OCI-LY3 (cell line): Measurements from ENCODE around the gene ZNF346.

Experiments
- H2AFZ ChIP-seq: fragments of 200-600, 300-600 bp; shearing (Covaris generic); 2 replicates; pipeline ENCODE4 v1.6.0; 2014; ENCODE audit warnings: antibody characterized with exemption, low read depth, low read length
- H3K27ac ChIP-seq: fragments of 200-600, 300-600 bp; sonication (generic); 2 replicates; pipeline ENCODE4 v1.5.1; 2014; ENCODE audit warnings: mild to moderate bottlenecking, low read length, moderate library complexity, mixed read lengths
- H3K27me3 ChIP-seq: fragments of 200-600, 300-600 bp; sonication (generic); 2 replicates; pipeline ENCODE4 v1.6.1; 2014; ENCODE audit warnings: low read depth, low read length, mixed read lengths
- H3K36me3 ChIP-seq: fragments of 200-600, 300-600 bp; sonication (generic); replicated peaks from 2 replicates; pipeline ENCODE3; 2014; ENCODE audit warnings: low read depth, low read length, mixed read lengths
- H3K4me1 ChIP-seq: fragments of 300-600, 200-600 bp; sonication (generic); 2 replicates; pipeline ENCODE4 v1.6.1; 2014; ENCODE audit warnings: low read length, mixed read lengths
- H3K4me2 ChIP-seq: fragments of 200-600, 300-600 bp; sonication (generic); 2 replicates; pipeline ENCODE4 v1.6.1; 2014; ENCODE audit warnings: low read length, mixed read lengths
- H3K4me3 ChIP-seq: fragments of 300-600, 200-600 bp; sonication (generic); 2 replicates; pipeline ENCODE4 v1.5.1; 2014; ENCODE audit warnings: antibody characterized with exemption, mild to moderate bottlenecking, low read length, moderate library complexity
- H3K79me2 ChIP-seq: fragments of 300-600, 200-600 bp; shearing (Covaris generic); 2 replicates; pipeline ENCODE4 v1.6.1; 2014; ENCODE audit warnings: mild to moderate bottlenecking, low read length, mixed read lengths
- H3K9ac ChIP-seq: fragments of 300-600, 200-600 bp; shearing (Covaris generic); 2 replicates; pipeline ENCODE4 v1.6.0; 2014; ENCODE audit warnings: mild to moderate bottlenecking, low read length, moderate library complexity
- H3K9me3 ChIP-seq: fragments of 200-600, 300-600 bp; shearing (Covaris generic); 2 replicates; pipeline ENCODE4 v1.6.1; 2014; ENCODE audit warnings: low read length, mixed read lengths; ENCODE audit not compliant: insufficient read depth
- H4K20me1 ChIP-seq: fragments of 200-600, 300-600 bp; sonication (generic); 2 replicates; pipeline ENCODE4 v1.6.1; 2016; ENCODE audit warnings: low read length, mixed read lengths; ENCODE audit not compliant: insufficient read depth
- EZH2phosphoT487 ChIP-seq: fragments of 200-600 bp; shearing (Covaris generic); IDR thresholded peaks from 2 replicates; pipeline ENCODE4 v1.6.1; 2018; ENCODE audit warnings: antibody characterized with exemption, mixed run types, low read depth
- TF ChIP-seq, protein P1 (sequence below): fragments of 200-600, 300-600 bp; sonication (generic); IDR thresholded peaks from 2 replicates; pipeline ENCODE4 v1.5.1; 2014; ENCODE audit warnings: antibody characterized with exemption, low read length, low read depth

The ZNF346 gene

DNA sequence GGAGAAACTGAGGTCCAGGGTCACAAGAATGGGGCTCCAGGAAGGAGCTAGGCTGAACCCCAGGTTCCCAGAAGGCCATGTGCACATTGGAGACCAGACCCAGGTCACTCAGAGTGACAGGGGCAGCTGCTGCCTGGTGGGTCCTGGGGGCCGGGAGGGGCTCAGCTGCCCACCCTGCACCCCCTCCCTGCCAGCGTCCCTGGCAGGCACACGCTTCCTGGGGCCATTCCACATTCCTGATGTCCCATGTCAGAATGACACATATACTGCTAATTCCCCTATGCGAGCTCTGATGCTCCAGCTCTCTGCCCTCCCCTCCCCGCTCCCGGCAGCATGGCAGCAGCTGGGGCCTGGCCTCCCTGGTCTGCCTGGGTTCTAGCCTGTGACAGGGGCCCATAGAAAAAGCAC lies 78.2 kb downstream of the ZNF346 start:
- H3K9me3 ChIP-seq = no peaks in the 10 kb centered on the region
- H3K4me2 ChIP-seq = no peak overlapping the region
- H3K79me2 ChIP-seq = no peaks in the 10 kb centered on the region
- H3K4me3 ChIP-seq = no peak overlapping the region
- TF ChIP-seq EZH2phosphoT487 = no peak
- H3K4me1 ChIP-seq = no peaks in the 10 kb centered on the region
- H2AFZ ChIP-seq = no peak overlapping the region
- no peaks in the 10 kb centered on the region for H3K36me3 ChIP-seq
- no peaks in the 10 kb centered on the region for H4K20me1 ChIP-seq
- H3K27me3 ChIP-seq = peaks cover 4% of the 10 kb centered on the region
- H3K9ac ChIP-seq = no peak overlapping the region
- no peak overlapping the region for H3K27ac ChIP-seq

DNA sequence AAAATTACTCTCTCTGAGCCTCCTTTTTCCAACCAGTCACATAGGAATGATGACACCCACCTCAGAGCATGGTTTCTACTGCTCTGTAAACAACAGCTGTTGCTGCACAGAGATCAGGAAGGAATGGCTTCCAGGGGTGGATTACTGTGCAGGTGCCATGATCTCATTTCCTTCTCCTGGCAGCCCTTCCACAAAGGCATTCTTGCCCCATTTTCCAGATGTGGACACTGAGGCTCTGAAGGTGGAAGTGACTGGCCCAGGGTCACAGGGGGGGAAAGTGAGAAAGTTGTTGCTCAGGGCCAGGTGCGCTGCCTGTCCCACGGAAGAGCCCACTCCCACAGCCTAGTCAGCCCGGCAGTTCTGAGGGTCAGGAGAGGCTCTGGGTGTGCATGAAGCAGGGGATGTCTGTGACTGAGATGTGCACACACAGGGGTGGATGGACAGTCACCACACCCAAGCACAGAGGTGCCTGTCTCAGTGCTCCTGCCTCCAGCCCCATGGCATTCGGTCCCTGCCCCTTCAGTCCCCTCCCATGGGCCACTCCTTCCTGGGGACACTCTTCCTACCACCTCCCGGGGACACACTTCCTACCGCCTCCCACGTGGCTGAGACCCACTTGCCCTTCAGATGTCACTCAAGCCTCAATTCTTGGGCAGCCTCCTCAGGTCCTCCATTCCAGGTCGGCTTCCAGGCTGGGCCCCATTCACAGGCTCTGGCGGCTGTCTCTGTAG lies 81.2 kb downstream of the ZNF346 start:
- Histone ChIP-seq H2AFZ (no peak overlapping the region), H3K79me2 (no peaks in the 10 kb centered on the region), H3K9ac (no peak overlapping the region), H3K4me2 (no peak overlapping the region), H3K27me3 (peaks cover 4% of the 10 kb centered on the region), H3K4me1 (no peaks in the 10 kb centered on the region), H3K27ac (no peak overlapping the region), H3K4me3 (no peak overlapping the region), H4K20me1 (no peaks in the 10 kb centered on the region), H3K9me3 (no peaks in the 10 kb centered on the region), H3K36me3 (no peaks in the 10 kb centered on the region)
- no peak for TF ChIP-seq EZH2phosphoT487
- TF ChIP-seq, protein P1, sequence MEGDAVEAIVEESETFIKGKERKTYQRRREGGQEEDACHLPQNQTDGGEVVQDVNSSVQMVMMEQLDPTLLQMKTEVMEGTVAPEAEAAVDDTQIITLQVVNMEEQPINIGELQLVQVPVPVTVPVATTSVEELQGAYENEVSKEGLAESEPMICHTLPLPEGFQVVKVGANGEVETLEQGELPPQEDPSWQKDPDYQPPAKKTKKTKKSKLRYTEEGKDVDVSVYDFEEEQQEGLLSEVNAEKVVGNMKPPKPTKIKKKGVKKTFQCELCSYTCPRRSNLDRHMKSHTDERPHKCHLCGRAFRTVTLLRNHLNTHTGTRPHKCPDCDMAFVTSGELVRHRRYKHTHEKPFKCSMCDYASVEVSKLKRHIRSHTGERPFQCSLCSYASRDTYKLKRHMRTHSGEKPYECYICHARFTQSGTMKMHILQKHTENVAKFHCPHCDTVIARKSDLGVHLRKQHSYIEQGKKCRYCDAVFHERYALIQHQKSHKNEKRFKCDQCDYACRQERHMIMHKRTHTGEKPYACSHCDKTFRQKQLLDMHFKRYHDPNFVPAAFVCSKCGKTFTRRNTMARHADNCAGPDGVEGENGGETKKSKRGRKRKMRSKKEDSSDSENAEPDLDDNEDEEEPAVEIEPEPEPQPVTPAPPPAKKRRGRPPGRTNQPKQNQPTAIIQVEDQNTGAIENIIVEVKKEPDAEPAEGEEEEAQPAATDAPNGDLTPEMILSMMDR = no peak

DNA sequence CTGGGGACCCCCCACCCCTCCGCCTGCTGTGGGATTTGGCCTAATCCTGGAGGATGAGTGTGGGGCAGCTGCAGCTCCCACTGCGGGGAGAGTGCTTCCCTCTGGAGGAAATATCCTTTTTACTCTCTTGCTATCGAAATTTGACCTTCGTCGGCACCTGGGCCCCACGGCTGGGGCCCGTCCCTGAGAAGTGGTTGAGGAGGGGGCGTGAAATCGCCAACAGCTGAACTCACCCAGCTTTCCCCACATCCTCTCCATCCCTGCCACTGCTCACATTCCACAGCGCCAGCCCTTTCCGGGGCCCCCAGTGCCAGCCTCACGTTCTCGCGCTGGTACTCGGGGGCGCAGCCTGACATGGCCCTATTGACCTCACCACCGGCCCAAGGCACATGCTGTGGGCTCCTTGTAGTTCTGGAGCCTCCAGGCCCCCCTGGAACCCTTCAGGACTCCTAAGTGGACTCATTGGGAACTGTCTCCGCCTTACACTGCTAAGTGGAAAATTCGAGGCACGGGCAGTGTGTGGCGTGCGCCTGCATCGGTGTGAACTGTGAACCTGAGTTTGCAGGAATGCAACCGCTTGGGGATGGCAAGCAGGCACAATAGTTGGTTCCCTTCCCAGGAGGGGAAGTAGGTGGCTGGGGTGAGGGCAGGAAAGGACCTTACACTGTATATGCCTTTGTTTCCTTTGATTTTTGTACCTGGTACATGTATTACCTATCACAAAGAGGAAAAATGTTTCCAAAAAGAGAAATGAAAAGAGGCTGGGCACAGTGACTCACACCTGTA lies 83.4 kb downstream of the ZNF346 start:
- Histone ChIP-seq H3K79me2 (no peaks in the 10 kb centered on the region), H4K20me1 (no peaks in the 10 kb centered on the region), H3K9ac (no peak overlapping the region), H3K4me2 (no peak overlapping the region), H2AFZ (no peak overlapping the region), H3K4me1 (no peaks in the 10 kb centered on the region), H3K27me3 (no peaks in the 10 kb centered on the region; the same call in 1 of the 2 replicates), H3K9me3 (no peaks in the 10 kb centered on the region), H3K27ac (no peak overlapping the region), H3K4me3 (no peak overlapping the region), H3K36me3 (no peaks in the 10 kb centered on the region)
- no peak for TF ChIP-seq EZH2phosphoT487
- TF ChIP-seq, protein P1 = no peak

DNA sequence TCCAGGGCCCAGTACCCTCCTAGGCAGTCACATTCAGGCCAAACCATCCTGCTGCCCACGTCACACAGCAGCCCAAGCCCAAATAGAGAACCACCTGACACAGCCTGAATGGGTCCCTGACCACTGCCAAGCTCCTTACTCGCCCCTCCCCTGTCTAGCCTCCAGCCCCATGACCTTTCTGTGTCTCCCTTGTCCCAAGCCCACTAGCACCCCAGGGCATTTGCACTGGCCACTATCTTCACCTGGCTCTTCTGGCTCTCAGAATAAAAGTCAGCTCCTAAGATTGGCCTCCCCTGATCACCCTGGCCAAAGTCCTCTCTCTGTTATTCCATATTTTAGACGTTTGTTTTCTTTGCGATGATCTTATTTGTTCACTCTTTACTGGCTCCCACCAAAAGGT lies 84.7 kb downstream of the ZNF346 start:
- TF ChIP-seq, protein P1 = no peak
- TF ChIP-seq EZH2phosphoT487 = no peak
- H3K79me2 ChIP-seq = no peaks in the 10 kb centered on the region
- no peaks in the 10 kb centered on the region for H4K20me1 ChIP-seq
- H3K4me2 ChIP-seq = no peak overlapping the region
- H3K4me1 ChIP-seq = 0 out of 2 replicates have a peak, but pooled peaks cover 4% of the 10 kb centered on the region
- H3K36me3 ChIP-seq = no peaks in the 10 kb centered on the region
- H3K27ac ChIP-seq = no peak overlapping the region
- H3K27me3 ChIP-seq = no peaks in the 10 kb centered on the region; the same call in 1 of the 2 replicates
- no peaks in the 10 kb centered on the region for H3K9me3 ChIP-seq
- H3K4me3 ChIP-seq = no peak overlapping the region
- no peak overlapping the region for H3K9ac ChIP-seq
- H2AFZ ChIP-seq = no peak overlapping the region
